Chondrocyte (in vitro differentiated cells): ENCODE results near the gene FLOT1. TPM values are rescaled to one million over a fixed set of nuclear protein-coding genes. Genes with fewer than 3 reads are reported as not detected.

Source experiments
- DNase-seq: peaks from one replicate; pipeline ENCODE4 v3.0.0; 2021; ENCODE audit warnings: mixed read lengths, low spot score
- H3K27ac Mint-ChIP-seq: one replicate; pipeline ENCODE4 v1.8.0; 2021; ENCODE audit warnings: mild to moderate bottlenecking, moderate library complexity, mixed read lengths; ENCODE audit not compliant: unreplicated experiment
- H3K27me3 Mint-ChIP-seq: 2 replicates; pipeline ENCODE4 v1.8.0; 2021; ENCODE audit warnings: low read depth, mixed read lengths
- H3K36me3 Mint-ChIP-seq: 2 replicates; pipeline ENCODE4 v1.8.0; 2021; ENCODE audit warnings: low read depth, mixed read lengths
- H3K4me1 Mint-ChIP-seq: 2 replicates; pipeline ENCODE4 v1.8.0; 2021; ENCODE audit warnings: low read depth, mild to moderate bottlenecking, mixed read lengths
- H3K4me3 Mint-ChIP-seq: one replicate; pipeline ENCODE4 v1.8.0; 2021; ENCODE audit warnings: mild to moderate bottlenecking, moderate library complexity, mixed read lengths; ENCODE audit not compliant: unreplicated experiment
- H3K9me3 Mint-ChIP-seq: 2 replicates; pipeline ENCODE4 v1.8.0; 2021; ENCODE audit warnings: low read depth, mixed read lengths
- CTCF ChIP-seq: fragments of 200-600 bp; sonication (generic); IDR thresholded peaks from 2 replicates; pipeline ENCODE4 v1.5.0; 2021; ENCODE audit warnings: antibody characterized with exemption, mild to moderate bottlenecking, moderate library complexity
- total RNA-seq: library from RNA; stranded (reverse); gene quantifications from 3 replicates; pipeline ENCODE4 v1.2.1, GENCODE V29; 2021

Gene FLOT1
- total RNA-seq, 1 donor from 2014 or later, result 66.8 TPM

GRCh38 chr6:30754631-30755030, 12.1 kb upstream of the FLOT1 start:
- H3K36me3 Mint-ChIP-seq, result peaks cover 2% of the 10 kb centered on the region
- TF ChIP-seq CTCF, result no peak
- H3K27me3 Mint-ChIP-seq, result no peaks in the 10 kb centered on the region
- no peak for DNase-seq
- H3K9me3 Mint-ChIP-seq, result peaks cover under 1% of the 10 kb centered on the region
- peaks cover 82% of the 10 kb centered on the region for H3K4me1 Mint-ChIP-seq
- H3K4me3 Mint-ChIP-seq, result no peak overlapping the region
- peak overlapping the region; percentile 100 for H3K27ac Mint-ChIP-seq

GRCh38 chr6:30752157-30752927, 9.9 kb upstream of the FLOT1 start:
- Mint-ChIP-seq H3K4me3 (no peak overlapping the region), H3K36me3 (no peaks in the 10 kb centered on the region), H3K27ac (peak overlapping the region; percentile 100), H3K9me3 (no peaks in the 10 kb centered on the region), H3K27me3 (no peaks in the 10 kb centered on the region), H3K4me1 (peaks cover 85% of the 10 kb centered on the region)
- peak; percentile 46 for TF ChIP-seq CTCF
- peak; percentile 100 for DNase-seq

DNA sequence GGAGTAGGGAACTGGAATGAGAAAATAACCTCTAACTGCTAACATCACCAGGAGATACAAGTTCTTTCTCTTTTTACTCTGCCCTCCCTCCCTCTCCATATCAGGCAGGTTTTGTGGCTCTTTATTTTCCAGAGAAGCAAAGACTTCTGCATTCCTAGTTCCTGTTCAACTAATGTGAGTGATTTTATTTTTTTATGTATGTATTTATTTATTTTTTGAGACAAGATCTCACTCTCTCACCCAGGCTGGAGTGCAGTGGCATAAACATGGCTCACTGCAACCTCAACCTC, 7.8 kb upstream of the FLOT1 start:
- no peak for TF ChIP-seq CTCF
- Mint-ChIP-seq H3K27ac (peak overlapping the region; percentile 95), H3K4me1 (peaks cover 81% of the 10 kb centered on the region)

DNA sequence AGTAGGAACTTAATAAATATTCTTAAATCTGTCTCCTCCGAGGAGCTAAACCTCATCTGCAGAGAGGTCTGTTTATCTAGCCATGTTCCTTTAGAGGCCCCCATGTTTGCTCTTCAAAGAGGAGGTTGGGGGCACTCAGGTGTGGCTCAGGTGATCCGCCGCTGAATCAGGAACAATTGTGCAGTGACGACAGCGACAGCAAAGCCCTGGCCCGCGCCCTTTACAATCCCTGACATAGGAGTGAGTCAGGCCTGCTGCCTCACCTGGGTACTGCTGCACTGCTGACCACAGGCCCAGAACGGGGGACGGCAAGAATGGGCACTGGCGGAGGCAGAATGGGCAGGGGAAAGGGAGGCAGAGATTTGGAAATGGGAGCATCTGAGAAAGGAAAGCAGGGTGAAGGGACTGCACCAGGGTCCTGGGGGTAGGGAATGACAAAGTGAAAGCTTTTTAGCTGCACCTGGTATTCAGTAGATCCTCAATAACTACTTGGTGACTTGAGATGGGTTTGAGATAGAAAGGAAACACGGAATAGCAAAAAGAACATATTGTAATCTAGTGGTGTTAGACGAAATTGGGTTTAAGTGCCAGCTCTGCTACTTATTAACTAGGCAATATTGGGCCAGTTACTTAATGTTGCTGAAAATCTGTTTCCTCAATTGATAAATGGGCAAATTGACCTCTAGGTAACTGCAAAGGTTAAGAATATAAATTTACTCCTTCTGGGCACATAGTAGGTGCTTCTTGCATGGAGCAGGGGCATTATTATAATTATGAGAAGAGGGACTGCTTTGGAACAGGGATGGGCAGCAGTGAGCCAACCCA, 7.3 kb upstream of the FLOT1 start:
- Mint-ChIP-seq H3K4me3 (no peak overlapping the region), H3K9me3 (no peaks in the 10 kb centered on the region), H3K27ac (peak overlapping the region; percentile 95), H3K4me1 (peaks cover 81% of the 10 kb centered on the region), H3K27me3 (no peaks in the 10 kb centered on the region), H3K36me3 (no peaks in the 10 kb centered on the region)
- no peak for DNase-seq
- no peak for TF ChIP-seq CTCF

More for the DNA sequence above, 7.8 kb upstream of the FLOT1 start:
- DNase-seq, result no peak
- H3K4me3 Mint-ChIP-seq, result no peak overlapping the region
- H3K27me3 Mint-ChIP-seq, result no peaks in the 10 kb centered on the region
- H3K36me3 Mint-ChIP-seq, result no peaks in the 10 kb centered on the region
- no peaks in the 10 kb centered on the region for H3K9me3 Mint-ChIP-seq

GRCh38 chr6:30748851-30749540, 6.5 kb upstream of the FLOT1 start:
- no peak for DNase-seq
- no peak overlapping the region for H3K4me3 Mint-ChIP-seq
- H3K4me1 Mint-ChIP-seq, result peaks cover 77% of the 10 kb centered on the region
- peaks cover under 1% of the 10 kb centered on the region for H3K36me3 Mint-ChIP-seq
- TF ChIP-seq CTCF, result no peak
- H3K27ac Mint-ChIP-seq, result peak overlapping the region; percentile 95
- no peaks in the 10 kb centered on the region for H3K9me3 Mint-ChIP-seq
- H3K27me3 Mint-ChIP-seq, result no peaks in the 10 kb centered on the region
